Spleen (tissue), 11 donors: ENCODE measurements around the gene ODF4. TPM values are rescaled to one million over a fixed set of nuclear protein-coding genes. Genes with fewer than 3 reads are reported as not detected.
"Not testable (repeated sequence)": the region's sequence is repeated elsewhere in the genome, so short reads cannot be mapped to it uniquely, and the experiment has no call there.

Experiments used
- DNase-seq: peaks from one replicate; pipeline ENCODE4 v3.0.0-alpha.2; 2020
- H3K27ac ChIP-seq, 8 donors: fragments of 200-600 bp; sonication (generic) in 7 of 8; 1 replicate in 4 of 8; 2 replicates in 4 of 8; pipeline versions ENCODE4 v1.5.0 to v1.8.0; 2016 to 2021; ENCODE audit warnings: inconsistent platforms in 4 of 8, mild to moderate bottlenecking in 4 of 8, moderate library complexity in 1 of 8
- H3K27me3 ChIP-seq, 7 donors: fragments of 200-600 bp; sonication (generic) in 6 of 7; replicated peaks in 1 of 7; 1 replicate in 4 of 7; 2 replicates in 3 of 7; pipeline versions ENCODE4 v1.5.0 to v1.8.0; 2016 to 2021; ENCODE audit warnings: inconsistent platforms in 3 of 7, mild to moderate bottlenecking in 1 of 7
- H3K36me3 ChIP-seq, 6 donors: fragments of 200-600 bp; sonication (generic) in 5 of 6; 1 replicate in 4 of 6; 2 replicates in 2 of 6; pipeline versions ENCODE4 v1.5.0 to v1.8.0; 2016 to 2021; ENCODE audit warnings: inconsistent platforms in 2 of 6
- H3K4me1 ChIP-seq, 6 donors: fragments of 200-600 bp; sonication (generic) in 5 of 6; 1 replicate in 3 of 6; 2 replicates in 3 of 6; pipeline versions ENCODE4 v1.5.0 to v1.8.0; 2016 to 2021; ENCODE audit warnings: inconsistent platforms in 3 of 6
- H3K4me3 ChIP-seq, 8 donors: fragments of 200-600 bp; sonication (generic) in 7 of 8; 1 replicate in 4 of 8; 2 replicates in 4 of 8; pipeline versions ENCODE4 v1.5.0 to v1.8.0; 2016 to 2021; ENCODE audit warnings: inconsistent platforms in 4 of 8, mild to moderate bottlenecking in 4 of 8, moderate library complexity in 2 of 8
- H3K9me3 ChIP-seq, 8 donors: fragments of 200-600 bp; sonication (generic) in 7 of 8; 1 replicate in 4 of 8; 2 replicates in 4 of 8; pipeline versions ENCODE4 v1.5.0 to v1.8.0; 2016 to 2021; ENCODE audit warnings: inconsistent platforms in 4 of 8
- POLR2A ChIP-seq, 3 donors: fragments of 450-650 bp; IDR thresholded peaks; one replicate each; pipeline ENCODE4 v1.5.1; 2017; ENCODE audit warnings: antibody characterized with exemption in 3 of 3, mild to moderate bottlenecking in 1 of 3
- POLR2AphosphoS5 ChIP-seq, 3 donors: sonication (generic); formaldehyde crosslinking; IDR thresholded peaks; one replicate each; pipeline ENCODE4 v1.5.1; 2017; ENCODE audit warnings: antibody characterized with exemption in 3 of 3
- WGBS, 5 donors: extraction: QIAGEN DNeasy Blood & Tissue Kit in 3 of 5; methylation state at CpG; one replicate each; pipeline versions ENCODE4 v1.1.5 to v1.1.7; 2013 to 2018; 5-methylcytosine and 5-hydroxymethylcytosine counted together
- intact Hi-C: fragments of 100-400 bp; cut with DNase I; formaldehyde crosslinking; loops from one replicate; pipeline ENCODE4 v1.15.0; 2023; ENCODE audit warnings: low total_unique reads
- polyA plus RNA-seq, 3 donors: library from polyadenylated mRNA; stranded (reverse); fragments of 200-250 nt; gene quantifications; one replicate each; pipeline ENCODE4 v1.2.1, GENCODE V29; 2013
- total RNA-seq, 7 donors: library from RNA; depleted of rRNA in 3 of 7; stranded (reverse); fragments of >200 nt in 3 of 7; fragmentation: NEBNext Ultra II Directional in 4 of 7; extraction: Animal tissue kit (Norgen Biotek cat#: 25700) in 4 of 7; gene quantifications; one replicate each; pipeline versions ENCODE4 v1.1.0 to v1.2.1, GENCODE V29; 2016 to 2021
- TF ChIP-seq, protein P1 (sequence below), 11 experiments: fragments of 200-600 bp in 7 of 11; fragments of 450-650 bp in 4 of 11; sonication (generic) in 4 of 11; IDR thresholded peaks in 8 of 11; conservative IDR thresholded peaks in 3 of 11; 1 replicate in 7 of 11; 2 replicates in 4 of 11; pipeline versions ENCODE4 v1.4.0 to v1.8.0; 2016 to 2021; ENCODE audit warnings: antibody characterized with exemption in 11 of 11, inconsistent platforms in 4 of 11, mild to moderate bottlenecking in 1 of 11
- donor health status: healthy with polysubstance abuse.
- donor health status: DM: no; HTN: no; CAD: no; lungs with moderate emphysema.
- donor health status: DM: no; HTN: no; CAD: no.
- donor health status: Bipolar disorder and iron deficiency.
- donor health status: healthy.
- donor health status: DM: no; HTN: no; CAD: no.
- donor health status: DM: yes; HTN: yes; CAD: no.

ODF4 gene
- total and polyA plus RNA-seq, 10 donors, result not detected

DNA sequence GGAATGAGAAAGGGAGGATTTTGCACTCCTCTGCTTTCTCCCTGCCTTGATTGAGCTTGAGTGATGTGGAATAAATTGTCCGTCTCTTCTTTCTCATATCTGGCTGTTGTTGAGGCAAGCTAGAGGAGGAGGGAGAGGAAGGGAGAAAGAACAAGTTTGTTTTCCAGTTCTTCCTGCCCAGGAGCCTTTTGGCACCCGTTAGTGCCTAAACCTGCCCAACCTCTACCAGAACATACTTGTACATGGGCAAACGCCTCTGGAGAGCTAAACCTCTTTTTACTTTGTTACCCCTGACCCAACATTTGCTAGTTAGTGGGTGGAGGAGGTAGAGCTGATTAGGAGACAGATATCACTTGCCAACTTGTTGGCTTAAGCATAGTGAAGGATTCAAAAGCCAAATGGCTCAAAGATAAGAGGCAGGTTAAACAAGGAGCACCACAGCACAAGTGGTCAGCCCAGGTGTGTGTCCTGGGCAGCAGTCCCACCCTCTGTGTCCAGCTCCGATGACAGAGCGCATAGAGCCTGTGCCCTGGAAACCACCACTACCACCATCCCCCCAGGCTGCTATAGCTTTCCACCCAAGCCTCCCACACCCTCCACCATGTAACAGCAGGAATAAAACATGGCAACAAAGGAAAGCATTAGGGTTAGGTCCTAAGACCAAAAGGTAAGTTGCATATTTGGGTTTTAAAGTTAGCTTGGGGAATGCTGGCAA is 6.5 kb downstream of the ODF4 start:
- Histone ChIP-seq H3K36me3 (no peaks in the 10 kb centered on the region), H3K27me3 (peaks cover 0 to 55% (median 8%) of the 10 kb centered on the region in 7 donors), H3K4me1 (no peaks in the 10 kb centered on the region), H3K4me3 (no peak overlapping the region), H3K9me3 (no peaks in the 10 kb centered on the region), H3K27ac (no peak overlapping the region)
- DNase-seq, result no peak
- WGBS, 5 donors, result 78 to 86% (median 83%) methylated on average over 5 of the region's 5 CpGs
- intact Hi-C loops, result no loop called here
- TF ChIP-seq POLR2AphosphoS5 (IDR thresholded peaks at IDR 0.05) (no peak), POLR2A (IDR thresholded peaks at IDR 0.05) (no peak)
- TF ChIP-seq, protein P1, sequence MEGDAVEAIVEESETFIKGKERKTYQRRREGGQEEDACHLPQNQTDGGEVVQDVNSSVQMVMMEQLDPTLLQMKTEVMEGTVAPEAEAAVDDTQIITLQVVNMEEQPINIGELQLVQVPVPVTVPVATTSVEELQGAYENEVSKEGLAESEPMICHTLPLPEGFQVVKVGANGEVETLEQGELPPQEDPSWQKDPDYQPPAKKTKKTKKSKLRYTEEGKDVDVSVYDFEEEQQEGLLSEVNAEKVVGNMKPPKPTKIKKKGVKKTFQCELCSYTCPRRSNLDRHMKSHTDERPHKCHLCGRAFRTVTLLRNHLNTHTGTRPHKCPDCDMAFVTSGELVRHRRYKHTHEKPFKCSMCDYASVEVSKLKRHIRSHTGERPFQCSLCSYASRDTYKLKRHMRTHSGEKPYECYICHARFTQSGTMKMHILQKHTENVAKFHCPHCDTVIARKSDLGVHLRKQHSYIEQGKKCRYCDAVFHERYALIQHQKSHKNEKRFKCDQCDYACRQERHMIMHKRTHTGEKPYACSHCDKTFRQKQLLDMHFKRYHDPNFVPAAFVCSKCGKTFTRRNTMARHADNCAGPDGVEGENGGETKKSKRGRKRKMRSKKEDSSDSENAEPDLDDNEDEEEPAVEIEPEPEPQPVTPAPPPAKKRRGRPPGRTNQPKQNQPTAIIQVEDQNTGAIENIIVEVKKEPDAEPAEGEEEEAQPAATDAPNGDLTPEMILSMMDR (IDR thresholded peaks at IDR 0.05 in 8 of 11, conservative IDR thresholded peaks at IDR 0.05 in 3 of 11), result no peak

DNA sequence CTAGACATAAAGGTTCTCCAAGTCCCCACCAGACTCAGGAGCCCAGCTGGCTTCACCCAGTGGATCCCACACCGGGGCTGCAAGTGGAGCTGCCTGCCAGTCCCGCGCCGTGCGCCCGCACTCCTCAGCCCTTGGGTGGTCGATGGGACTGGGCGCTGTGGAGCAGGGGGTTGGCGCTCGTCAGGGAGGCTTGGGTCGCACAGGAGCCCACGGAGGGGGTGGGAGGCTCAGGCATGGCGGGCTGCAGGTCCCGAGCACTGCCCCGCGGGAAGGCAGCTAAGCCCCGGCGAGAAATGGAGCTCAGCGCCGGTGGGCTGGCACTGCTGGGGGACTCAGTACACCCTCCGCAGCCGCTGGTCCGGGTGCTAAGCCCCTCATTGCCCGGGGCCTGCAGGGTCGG is 7.4 kb downstream of the ODF4 start:
- H3K4me1 ChIP-seq, H3K27ac ChIP-seq, intact Hi-C loops, DNase-seq, H3K36me3 ChIP-seq, H3K4me3 ChIP-seq, H3K9me3 ChIP-seq: not testable (repeated sequence)
- peaks cover 0 to 55% (median 8%) of the 10 kb centered on the region in 7 donors for H3K27me3 ChIP-seq
- 51 to 78% (median 70%) methylated on average over 10 to 25 of the region's 25 CpGs for WGBS, 5 donors

DNA sequence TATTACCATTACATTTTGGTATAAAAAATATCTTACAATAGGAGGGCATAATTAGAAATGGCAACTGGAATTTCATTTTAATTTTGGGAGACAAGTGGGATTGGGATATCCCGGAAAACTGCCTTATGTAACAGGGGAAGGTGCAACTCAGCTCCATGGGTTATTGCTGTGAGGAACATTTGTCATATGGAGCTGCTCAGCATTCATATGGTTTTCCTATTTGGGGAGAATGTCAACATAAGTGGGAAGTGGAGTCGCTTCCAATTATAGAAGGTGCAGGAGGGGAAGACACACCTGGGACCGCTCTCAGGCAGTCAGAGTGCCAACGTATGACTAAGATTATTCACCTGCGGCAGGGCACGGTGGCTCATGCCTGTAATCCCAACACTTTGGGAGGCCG is 10.7 kb downstream of the ODF4 start:
- Histone ChIP-seq H3K27ac (no peak overlapping the region), H3K4me3 (no peak overlapping the region), H3K9me3 (no peaks in the 10 kb centered on the region), H3K27me3 (peaks cover 0 to 53% (median 8%) of the 10 kb centered on the region in 7 donors), H3K36me3 (no peaks in the 10 kb centered on the region), H3K4me1 (no peaks in the 10 kb centered on the region)
- intact Hi-C loops, result no loop called here
- no peak for DNase-seq
- TF ChIP-seq POLR2AphosphoS5 (IDR thresholded peaks at IDR 0.05), result no peak
- TF ChIP-seq, protein P1 (IDR thresholded peaks at IDR 0.05 in 8 of 11, conservative IDR thresholded peaks at IDR 0.05 in 3 of 11), result no peak
- TF ChIP-seq POLR2A (IDR thresholded peaks at IDR 0.05), result no peak
- 82 to 90% (median 85%) methylated on average over 7 of the region's 7 CpGs for WGBS, 5 donors

DNA sequence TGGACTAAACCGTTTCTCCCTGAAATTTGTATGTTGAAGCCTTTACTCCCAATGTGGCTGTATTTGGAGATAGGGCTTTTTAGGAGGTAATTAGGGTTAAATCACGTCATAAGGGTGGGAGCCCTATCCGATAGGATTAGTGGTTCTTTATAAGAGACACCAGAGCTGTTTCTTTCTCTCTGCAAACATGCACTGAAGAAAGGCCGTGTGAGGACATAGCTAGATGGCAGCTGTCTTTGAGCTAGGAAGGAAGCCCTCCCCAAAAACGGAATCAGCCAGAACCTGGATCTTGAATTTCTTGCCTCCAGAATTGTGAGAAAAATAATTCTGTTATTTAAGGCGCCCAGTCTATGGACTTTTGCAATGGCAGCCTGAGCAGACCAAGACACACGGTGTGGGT is 14.1 kb downstream of the ODF4 start:
- Histone ChIP-seq H3K9me3 (no peaks in the 10 kb centered on the region), H3K27me3 (peaks cover 0 to 20% (median 0%) of the 10 kb centered on the region in 7 donors), H3K36me3 (no peaks in the 10 kb centered on the region), H3K4me1 (no peaks in the 10 kb centered on the region), H3K27ac (no peak overlapping the region), H3K4me3 (no peak overlapping the region)
- intact Hi-C loops, result no loop called here
- 61 to 77% (median 76%) methylated on average over 7 of the region's 7 CpGs for WGBS, 5 donors
- TF ChIP-seq, protein P1 (IDR thresholded peaks at IDR 0.05 in 8 of 11, conservative IDR thresholded peaks at IDR 0.05 in 3 of 11), result no peak
- TF ChIP-seq POLR2A (IDR thresholded peaks at IDR 0.05), result no peak
- TF ChIP-seq POLR2AphosphoS5 (IDR thresholded peaks at IDR 0.05), result no peak
- no peak for DNase-seq
